ENCODE measurements around the gene HS6ST3. TPM values are rescaled to one million over a fixed set of nuclear protein-coding genes. Genes with fewer than 3 reads are reported as not detected.

HS6ST3 gene
- total RNA-seq, 1 experiment from 2014 or later: 1.2 TPM

DNA sequence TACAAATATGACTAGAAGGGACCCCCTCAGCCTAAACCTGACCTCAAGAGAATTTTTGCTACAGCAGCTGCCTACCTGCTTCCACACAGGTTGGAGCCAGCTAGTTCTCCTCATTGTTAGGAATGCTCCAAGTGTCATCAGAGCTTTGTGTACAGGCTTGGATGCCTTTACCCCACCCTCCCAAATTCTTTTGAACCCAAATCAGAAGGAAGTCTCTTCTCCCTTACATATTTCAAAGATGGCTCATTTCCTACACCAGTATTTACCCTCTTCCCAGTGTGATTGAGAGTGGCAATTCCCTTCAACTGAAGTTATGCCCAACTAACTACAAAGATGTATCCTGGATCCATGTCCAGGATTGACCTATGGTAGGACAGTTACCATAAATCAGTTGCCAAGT lies 581.2 kb downstream of the HS6ST3 start:
- H3K4me3 Mint-ChIP-seq: no peak overlapping the region
- no peaks in the 10 kb centered on the region for H3K27me3 Mint-ChIP-seq (ENCODE audit: low read depth)
- H3K36me3 Mint-ChIP-seq: no peaks in the 10 kb centered on the region
- no peak overlapping the region for H3K27ac Mint-ChIP-seq
- TF ChIP-seq, protein P1, sequence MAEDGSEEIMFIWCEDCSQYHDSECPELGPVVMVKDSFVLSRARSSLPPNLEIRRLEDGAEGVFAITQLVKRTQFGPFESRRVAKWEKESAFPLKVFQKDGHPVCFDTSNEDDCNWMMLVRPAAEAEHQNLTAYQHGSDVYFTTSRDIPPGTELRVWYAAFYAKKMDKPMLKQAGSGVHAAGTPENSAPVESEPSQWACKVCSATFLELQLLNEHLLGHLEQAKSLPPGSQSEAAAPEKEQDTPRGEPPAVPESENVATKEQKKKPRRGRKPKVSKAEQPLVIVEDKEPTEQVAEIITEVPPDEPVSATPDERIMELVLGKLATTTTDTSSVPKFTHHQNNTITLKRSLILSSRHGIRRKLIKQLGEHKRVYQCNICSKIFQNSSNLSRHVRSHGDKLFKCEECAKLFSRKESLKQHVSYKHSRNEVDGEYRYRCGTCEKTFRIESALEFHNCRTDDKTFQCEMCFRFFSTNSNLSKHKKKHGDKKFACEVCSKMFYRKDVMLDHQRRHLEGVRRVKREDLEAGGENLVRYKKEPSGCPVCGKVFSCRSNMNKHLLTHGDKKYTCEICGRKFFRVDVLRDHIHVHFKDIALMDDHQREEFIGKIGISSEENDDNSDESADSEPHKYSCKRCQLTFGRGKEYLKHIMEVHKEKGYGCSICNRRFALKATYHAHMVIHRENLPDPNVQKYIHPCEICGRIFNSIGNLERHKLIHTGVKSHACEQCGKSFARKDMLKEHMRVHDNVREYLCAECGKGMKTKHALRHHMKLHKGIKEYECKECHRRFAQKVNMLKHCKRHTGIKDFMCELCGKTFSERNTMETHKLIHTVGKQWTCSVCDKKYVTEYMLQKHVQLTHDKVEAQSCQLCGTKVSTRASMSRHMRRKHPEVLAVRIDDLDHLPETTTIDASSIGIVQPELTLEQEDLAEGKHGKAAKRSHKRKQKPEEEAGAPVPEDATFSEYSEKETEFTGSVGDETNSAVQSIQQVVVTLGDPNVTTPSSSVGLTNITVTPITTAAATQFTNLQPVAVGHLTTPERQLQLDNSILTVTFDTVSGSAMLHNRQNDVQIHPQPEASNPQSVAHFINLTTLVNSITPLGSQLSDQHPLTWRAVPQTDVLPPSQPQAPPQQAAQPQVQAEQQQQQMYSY (CRISPR knock-in tag; IDR thresholded peaks at IDR 0.05): no peak
- TF ChIP-seq IRF2 (CRISPR knock-in tag; IDR thresholded peaks at IDR 0.05; ENCODE audit: borderline replicate concordance, low read depth) (no peak), ZNF219 (CRISPR knock-in tag; IDR thresholded peaks at IDR 0.05; ENCODE audit: borderline replicate concordance) (no peak), GRHL2 (CRISPR knock-in tag; IDR thresholded peaks at IDR 0.05; ENCODE audit: insufficient replicate concordance, severe bottlenecking) (no peak)
- ATAC-seq (no peak), DNase-seq (ENCODE audit: low spot score) (no peak)
- peaks cover 7% of the 10 kb centered on the region; the same call in 1 of the 2 replicates for H3K9me3 Mint-ChIP-seq
- CTCF ChIA-PET: no interaction called here
- POLR2A ChIA-PET: no interaction called here
- no peaks in the 10 kb centered on the region for H3K4me1 Mint-ChIP-seq

DNA sequence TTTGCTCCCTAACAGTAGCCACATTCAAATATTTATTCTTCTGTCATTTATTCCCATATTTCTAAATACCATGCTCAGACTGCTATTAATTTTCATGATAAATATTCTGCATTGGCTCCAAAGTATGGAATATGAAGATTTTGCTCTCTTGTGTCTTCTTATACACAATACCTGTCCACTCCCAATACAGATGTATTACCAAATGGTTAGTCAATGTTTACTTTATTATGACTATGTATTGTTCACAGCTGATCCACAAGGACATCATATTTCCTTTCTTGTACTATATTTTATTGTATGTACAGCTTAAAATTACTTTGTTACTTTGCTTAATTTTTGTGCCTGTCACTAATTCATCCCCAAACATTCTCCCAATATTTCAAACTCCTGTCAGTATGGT lies 582.1 kb downstream of the HS6ST3 start:
- no peak overlapping the region for H3K4me3 Mint-ChIP-seq
- H3K36me3 Mint-ChIP-seq: no peaks in the 10 kb centered on the region
- TF ChIP-seq KAT7 (CRISPR knock-in tag; IDR thresholded peaks at IDR 0.05; ENCODE audit: borderline replicate concordance) (no peak), GTF2I (CRISPR knock-in tag; conservative IDR thresholded peaks at IDR 0.05) (no peak), OVOL2 (CRISPR knock-in tag; IDR thresholded peaks at IDR 0.05; ENCODE audit: borderline replicate concordance) (no peak), ZBTB21 (CRISPR knock-in tag; IDR thresholded peaks at IDR 0.05; ENCODE audit: borderline replicate concordance) (no peak), SMAD4 (CRISPR knock-in tag; IDR thresholded peaks at IDR 0.05) (no peak), JUN (CRISPR knock-in tag; IDR thresholded peaks at IDR 0.05) (no peak)
- DNase-seq (ENCODE audit: low spot score): no peak
- no peaks in the 10 kb centered on the region for H3K27me3 Mint-ChIP-seq (ENCODE audit: low read depth)
- H3K9me3 Mint-ChIP-seq: peaks cover 11% of the 10 kb centered on the region; the same call in 1 of the 2 replicates
- ChIA-PET CTCF (no interaction called here), POLR2A (no interaction called here)
- H3K27ac Mint-ChIP-seq: no peak overlapping the region
- H3K4me1 Mint-ChIP-seq: no peaks in the 10 kb centered on the region
- ATAC-seq: no peak

DNA sequence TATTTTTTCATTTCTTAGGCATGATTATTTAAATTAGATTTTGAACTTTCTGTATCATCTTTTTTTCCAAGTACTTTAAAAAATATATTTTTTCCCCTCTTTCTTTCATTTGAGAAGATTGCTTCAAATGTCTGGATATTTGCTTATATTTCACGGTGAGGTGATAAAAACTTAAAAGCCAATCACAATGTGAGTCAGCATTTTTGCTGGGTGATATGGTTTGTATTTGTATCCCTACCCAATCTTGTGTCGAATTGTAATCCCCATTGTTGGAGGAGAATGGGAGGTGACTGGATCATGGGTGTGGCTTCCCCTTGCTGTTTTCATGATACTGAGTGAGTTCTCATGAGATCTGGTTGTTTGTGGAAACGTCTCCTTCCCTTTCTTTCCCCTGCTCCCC lies 583.9 kb downstream of the HS6ST3 start:
- TF ChIP-seq, protein P2, sequence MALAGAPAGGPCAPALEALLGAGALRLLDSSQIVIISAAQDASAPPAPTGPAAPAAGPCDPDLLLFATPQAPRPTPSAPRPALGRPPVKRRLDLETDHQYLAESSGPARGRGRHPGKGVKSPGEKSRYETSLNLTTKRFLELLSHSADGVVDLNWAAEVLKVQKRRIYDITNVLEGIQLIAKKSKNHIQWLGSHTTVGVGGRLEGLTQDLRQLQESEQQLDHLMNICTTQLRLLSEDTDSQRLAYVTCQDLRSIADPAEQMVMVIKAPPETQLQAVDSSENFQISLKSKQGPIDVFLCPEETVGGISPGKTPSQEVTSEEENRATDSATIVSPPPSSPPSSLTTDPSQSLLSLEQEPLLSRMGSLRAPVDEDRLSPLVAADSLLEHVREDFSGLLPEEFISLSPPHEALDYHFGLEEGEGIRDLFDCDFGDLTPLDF (CRISPR knock-in tag; IDR thresholded peaks at IDR 0.05): no peak
- TF ChIP-seq GRHL2 (CRISPR knock-in tag; IDR thresholded peaks at IDR 0.05; ENCODE audit: insufficient replicate concordance, severe bottlenecking): no peak
- ATAC-seq: no peak
- no peak overlapping the region for H3K4me3 Mint-ChIP-seq
- no peaks in the 10 kb centered on the region for H3K4me1 Mint-ChIP-seq
- no peaks in the 10 kb centered on the region for H3K36me3 Mint-ChIP-seq
- no peak for DNase-seq (ENCODE audit: low spot score)
- no peak overlapping the region for H3K27ac Mint-ChIP-seq
- ChIA-PET POLR2A (no interaction called here), CTCF (no interaction called here)
- H3K9me3 Mint-ChIP-seq: peaks cover 16% of the 10 kb centered on the region
- H3K27me3 Mint-ChIP-seq (ENCODE audit: low read depth): no peaks in the 10 kb centered on the region

DNA sequence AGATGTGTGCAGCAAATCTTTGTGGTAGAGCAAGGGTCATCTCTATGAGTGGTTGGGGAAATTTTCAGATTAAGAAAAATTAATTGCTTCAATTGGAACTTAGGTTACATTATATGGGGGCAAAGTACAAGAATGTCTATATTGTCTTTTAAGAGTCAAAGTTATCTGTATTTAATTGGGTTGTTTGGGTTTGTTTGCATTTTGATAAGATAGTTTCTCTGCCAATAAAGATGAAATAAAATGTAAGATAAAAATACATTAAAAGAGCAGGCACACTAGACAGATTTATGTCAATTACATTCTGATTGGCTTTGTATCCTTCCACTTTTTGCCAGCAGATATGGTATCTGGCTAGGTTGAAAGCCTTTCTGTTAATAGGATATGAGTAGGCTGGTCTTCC lies 587.1 kb downstream of the HS6ST3 start:
- CTCF ChIA-PET: no interaction called here
- no peak for TF ChIP-seq ZNF232 (CRISPR knock-in tag; IDR thresholded peaks at IDR 0.05)
- TF ChIP-seq, protein P3, sequence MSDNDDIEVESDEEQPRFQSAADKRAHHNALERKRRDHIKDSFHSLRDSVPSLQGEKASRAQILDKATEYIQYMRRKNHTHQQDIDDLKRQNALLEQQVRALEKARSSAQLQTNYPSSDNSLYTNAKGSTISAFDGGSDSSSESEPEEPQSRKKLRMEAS (CRISPR knock-in tag; IDR thresholded peaks at IDR 0.05): no peak
- no peak for TF ChIP-seq MXD4 (CRISPR knock-in tag; IDR thresholded peaks at IDR 0.05; ENCODE audit: borderline replicate concordance)
- no peak for TF ChIP-seq FOXP1 (CRISPR knock-in tag; IDR thresholded peaks at IDR 0.05; ENCODE audit: borderline replicate concordance)
- TF ChIP-seq, protein P4, sequence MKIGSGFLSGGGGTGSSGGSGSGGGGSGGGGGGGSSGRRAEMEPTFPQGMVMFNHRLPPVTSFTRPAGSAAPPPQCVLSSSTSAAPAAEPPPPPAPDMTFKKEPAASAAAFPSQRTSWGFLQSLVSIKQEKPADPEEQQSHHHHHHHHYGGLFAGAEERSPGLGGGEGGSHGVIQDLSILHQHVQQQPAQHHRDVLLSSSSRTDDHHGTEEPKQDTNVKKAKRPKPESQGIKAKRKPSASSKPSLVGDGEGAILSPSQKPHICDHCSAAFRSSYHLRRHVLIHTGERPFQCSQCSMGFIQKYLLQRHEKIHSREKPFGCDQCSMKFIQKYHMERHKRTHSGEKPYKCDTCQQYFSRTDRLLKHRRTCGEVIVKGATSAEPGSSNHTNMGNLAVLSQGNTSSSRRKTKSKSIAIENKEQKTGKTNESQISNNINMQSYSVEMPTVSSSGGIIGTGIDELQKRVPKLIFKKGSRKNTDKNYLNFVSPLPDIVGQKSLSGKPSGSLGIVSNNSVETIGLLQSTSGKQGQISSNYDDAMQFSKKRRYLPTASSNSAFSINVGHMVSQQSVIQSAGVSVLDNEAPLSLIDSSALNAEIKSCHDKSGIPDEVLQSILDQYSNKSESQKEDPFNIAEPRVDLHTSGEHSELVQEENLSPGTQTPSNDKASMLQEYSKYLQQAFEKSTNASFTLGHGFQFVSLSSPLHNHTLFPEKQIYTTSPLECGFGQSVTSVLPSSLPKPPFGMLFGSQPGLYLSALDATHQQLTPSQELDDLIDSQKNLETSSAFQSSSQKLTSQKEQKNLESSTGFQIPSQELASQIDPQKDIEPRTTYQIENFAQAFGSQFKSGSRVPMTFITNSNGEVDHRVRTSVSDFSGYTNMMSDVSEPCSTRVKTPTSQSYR (CRISPR knock-in tag; IDR thresholded peaks at IDR 0.05): no peak
- no peak for TF ChIP-seq ZNF121 (CRISPR knock-in tag; IDR thresholded peaks at IDR 0.05)
- TF ChIP-seq, protein P5, sequence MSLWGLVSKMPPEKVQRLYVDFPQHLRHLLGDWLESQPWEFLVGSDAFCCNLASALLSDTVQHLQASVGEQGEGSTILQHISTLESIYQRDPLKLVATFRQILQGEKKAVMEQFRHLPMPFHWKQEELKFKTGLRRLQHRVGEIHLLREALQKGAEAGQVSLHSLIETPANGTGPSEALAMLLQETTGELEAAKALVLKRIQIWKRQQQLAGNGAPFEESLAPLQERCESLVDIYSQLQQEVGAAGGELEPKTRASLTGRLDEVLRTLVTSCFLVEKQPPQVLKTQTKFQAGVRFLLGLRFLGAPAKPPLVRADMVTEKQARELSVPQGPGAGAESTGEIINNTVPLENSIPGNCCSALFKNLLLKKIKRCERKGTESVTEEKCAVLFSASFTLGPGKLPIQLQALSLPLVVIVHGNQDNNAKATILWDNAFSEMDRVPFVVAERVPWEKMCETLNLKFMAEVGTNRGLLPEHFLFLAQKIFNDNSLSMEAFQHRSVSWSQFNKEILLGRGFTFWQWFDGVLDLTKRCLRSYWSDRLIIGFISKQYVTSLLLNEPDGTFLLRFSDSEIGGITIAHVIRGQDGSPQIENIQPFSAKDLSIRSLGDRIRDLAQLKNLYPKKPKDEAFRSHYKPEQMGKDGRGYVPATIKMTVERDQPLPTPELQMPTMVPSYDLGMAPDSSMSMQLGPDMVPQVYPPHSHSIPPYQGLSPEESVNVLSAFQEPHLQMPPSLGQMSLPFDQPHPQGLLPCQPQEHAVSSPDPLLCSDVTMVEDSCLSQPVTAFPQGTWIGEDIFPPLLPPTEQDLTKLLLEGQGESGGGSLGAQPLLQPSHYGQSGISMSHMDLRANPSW (CRISPR knock-in tag; conservative IDR thresholded peaks at IDR 0.05; ENCODE audit: low read depth): no peak
- no peak for TF ChIP-seq ZNF263 (CRISPR knock-in tag; IDR thresholded peaks at IDR 0.05; ENCODE audit: low read depth)

More for the DNA sequence above, 587.1 kb downstream of the HS6ST3 start:
- Mint-ChIP-seq H3K27me3 (ENCODE audit: low read depth) (no peaks in the 10 kb centered on the region), H3K9me3 (peaks cover 22% of the 10 kb centered on the region), H3K27ac (no peak overlapping the region), H3K4me3 (no peak overlapping the region), H3K4me1 (peaks cover 6% of the 10 kb centered on the region), H3K36me3 (no peaks in the 10 kb centered on the region)
- DNase-seq (ENCODE audit: low spot score): no peak
- POLR2A ChIA-PET: no interaction called here
- no peak for ATAC-seq

Data from WTC11 (cell line).